Measurements from ENCODE around the gene SGPP1. TPM values are rescaled to one million over a fixed set of nuclear protein-coding genes. Genes with fewer than 3 reads are reported as not detected.

SGPP1 gene
- polyA plus RNA-seq, 3 donors, result 3.3 to 13.3 (median 7.6) TPM

DNA sequence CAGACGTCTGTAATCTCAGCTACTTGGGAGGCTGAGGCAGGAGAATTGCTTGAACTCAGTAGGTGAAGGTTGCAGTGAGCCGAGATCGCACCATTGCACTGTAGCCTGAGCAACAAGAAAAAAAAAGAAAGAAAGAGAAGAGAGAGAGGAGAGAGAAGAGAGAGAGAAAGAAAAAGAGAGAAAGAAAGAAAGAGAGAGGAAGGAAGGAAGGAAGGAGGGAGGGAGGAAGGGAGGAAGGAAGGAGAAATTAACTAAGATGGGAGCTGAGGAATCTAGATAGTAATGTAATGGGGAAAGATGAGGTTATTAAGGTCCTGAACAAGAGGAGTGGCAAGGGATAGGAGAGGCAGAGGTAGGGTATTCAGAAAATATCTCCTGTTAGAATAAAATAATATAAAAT is 17.4 kb upstream of the SGPP1 start:
- Histone ChIP-seq H3K27me3 (ENCODE audit: control insufficient read depth in 2 of 2, insufficient read depth in 2 of 2, low read length in 2 of 2) (no peaks in the 10 kb centered on the region), H2AFZ (ENCODE audit: insufficient read depth, low read depth, low read length, poor library complexity, severe bottlenecking) (no peak overlapping the region), H3K27ac (ENCODE audit: low read depth in 1 of 2, low read length in 2 of 2) (no peak overlapping the region), H3K4me2 (replicated peaks; ENCODE audit: extremely low read depth, low read length, poor library complexity, severe bottlenecking) (no peak overlapping the region), H4K20me1 (ENCODE audit: insufficient read depth, low read length) (no peaks in the 10 kb centered on the region), H3K4me1 (ENCODE audit: control insufficient read depth in 1 of 2, insufficient read depth in 2 of 2, low read length in 2 of 2) (peaks cover 0 to 10% of the 10 kb centered on the region in 2 donors), H3K4me3 (replicated peaks in 1 of 3; ENCODE audit: low read depth in 2 of 3, low read length in 3 of 3) (no peak overlapping the region), H3K9me3 (replicated peaks in 1 of 2; ENCODE audit: control insufficient read depth in 1 of 2, insufficient read depth in 1 of 2, low read length in 2 of 2) (no peaks in the 10 kb centered on the region), H3K36me3 (replicated peaks in 1 of 2; ENCODE audit: control insufficient read depth in 1 of 2, insufficient read depth in 2 of 2, low read length in 2 of 2) (no peaks in the 10 kb centered on the region), H3K9ac (ENCODE audit: insufficient read depth, low read length, poor library complexity, severe bottlenecking) (no peak overlapping the region), H3K79me2 (ENCODE audit: insufficient read depth, low read length) (no peaks in the 10 kb centered on the region)
- no peaks in the 10 kb centered on the region for H3K36me3 Mint-ChIP-seq
- peaks cover 0 to 3% (median 0%) of the 10 kb centered on the region in 7 donors for H3K9me3 Mint-ChIP-seq
- H3K27me3 Mint-ChIP-seq (ENCODE audit: low read depth in 3 of 3), result peaks cover 3 to 6% (median 5%) of the 10 kb centered on the region in 3 donors
- TF ChIP-seq CTCF (IDR thresholded peaks at IDR 0.05), result no peak
- H3K27ac Mint-ChIP-seq, result no peak overlapping the region
- peaks cover 17% of the 10 kb centered on the region for H3K4me1 Mint-ChIP-seq
- WGBS (ENCODE audit: insufficient coverage), result 85% methylated on average over 3 of the region's 3 CpGs
- intact Hi-C loops (cut with micrococcal nuclease), result no loop called here
- DNase-seq, result no peak
- H3K4me3 Mint-ChIP-seq, result no peak overlapping the region

GRCh38 chr14:63737582-63738006 is 9.7 kb upstream of the SGPP1 start:
- H3K27me3 Mint-ChIP-seq (ENCODE audit: low read depth in 3 of 3), result peaks cover 2 to 10% (median 3%) of the 10 kb centered on the region in 3 donors
- Histone ChIP-seq H2AFZ (ENCODE audit: insufficient read depth, low read depth, low read length, poor library complexity, severe bottlenecking) (no peak overlapping the region), H3K9me3 (replicated peaks in 1 of 2; ENCODE audit: control insufficient read depth in 1 of 2, insufficient read depth in 1 of 2, low read length in 2 of 2) (no peaks in the 10 kb centered on the region), H4K20me1 (ENCODE audit: insufficient read depth, low read length) (no peaks in the 10 kb centered on the region), H3K4me1 (ENCODE audit: control insufficient read depth in 1 of 2, insufficient read depth in 2 of 2, low read length in 2 of 2) (no peaks in the 10 kb centered on the region), H3K4me2 (replicated peaks; ENCODE audit: extremely low read depth, low read length, poor library complexity, severe bottlenecking) (no peak overlapping the region), H3K4me3 (replicated peaks in 1 of 3; ENCODE audit: low read depth in 2 of 3, low read length in 3 of 3) (no peak overlapping the region), H3K27me3 (ENCODE audit: control insufficient read depth in 2 of 2, insufficient read depth in 2 of 2, low read length in 2 of 2) (peaks cover 0 to 2% of the 10 kb centered on the region in 2 donors), H3K79me2 (ENCODE audit: insufficient read depth, low read length) (no peaks in the 10 kb centered on the region), H3K9ac (ENCODE audit: insufficient read depth, low read length, poor library complexity, severe bottlenecking) (no peak overlapping the region), H3K27ac (ENCODE audit: low read depth in 1 of 2, low read length in 2 of 2) (no peak overlapping the region), H3K36me3 (replicated peaks in 1 of 2; ENCODE audit: control insufficient read depth in 1 of 2, insufficient read depth in 2 of 2, low read length in 2 of 2) (no peaks in the 10 kb centered on the region)
- H3K9me3 Mint-ChIP-seq, result peaks cover 0 to 3% (median 0%) of the 10 kb centered on the region in 7 donors
- TF ChIP-seq CTCF (IDR thresholded peaks at IDR 0.05), result no peak
- no peak overlapping the region for H3K27ac Mint-ChIP-seq
- intact Hi-C loops (cut with micrococcal nuclease), result no loop called here
- no CpG with 5 or more reads among the region's 1 CpG for WGBS (ENCODE audit: insufficient coverage)
- H3K4me3 Mint-ChIP-seq, result no peak overlapping the region
- no peaks in the 10 kb centered on the region for H3K4me1 Mint-ChIP-seq
- H3K36me3 Mint-ChIP-seq, result no peaks in the 10 kb centered on the region
- DNase-seq, result no peak

Data from CD14-positive monocyte (primary cell).